HEK293 (cell line): ENCODE measurements around the gene ZNF654.

Experiments used
- CTCF ChIA-PET: fragments of 350-600 bp; formaldehyde crosslinking; extraction: SDS; loops from one replicate; lab custom pipeline; 2021; ENCODE audit warnings: antibody characterized with exemption; lab: Yijun Ruan, JAX
- POLR2A ChIA-PET: fragments of 300-600 bp; formaldehyde crosslinking; extraction: SDS; loops from one replicate; lab custom pipeline; 2020; ENCODE audit warnings: antibody characterized with exemption, inconsistent platforms; lab: Yijun Ruan, JAX
- H3K27ac ChIP-seq: fragments of 200-500 bp; sonication (Bioruptor generic); 2 replicates; pipeline ENCODE4 v1.5.1; 2014; ENCODE audit warnings: low read depth, low read length, control low read depth, inconsistent platforms; ENCODE audit errors: extremely low read depth
- H3K36me3 ChIP-seq, 2 experiments: fragments of 200-500 bp in 1 of 2; sonication (Bioruptor generic) in 1 of 2; 1 replicate in 1 of 2; 2 replicates in 1 of 2; pipeline ENCODE4 v1.5.1; 2014 to 2017; ENCODE audit warnings: inconsistent platforms in 2 of 2, low read length in 2 of 2; ENCODE audit not compliant: control insufficient read depth in 2 of 2, insufficient read depth in 1 of 2
- H3K4me1 ChIP-seq: fragments of 200-500 bp; sonication (Bioruptor generic); 2 replicates; pipeline ENCODE4 v1.5.1; 2014; ENCODE audit warnings: mild to moderate bottlenecking, low read length, inconsistent platforms; ENCODE audit not compliant: control insufficient read depth, insufficient read depth
- H3K4me3 ChIP-seq: 2 replicates; pipeline ENCODE4 v1.5.1; 2011; ENCODE audit warnings: low read depth, mild to moderate bottlenecking, control low read depth, low read length, moderate library complexity
- H3K9me3 ChIP-seq: fragments of 200-500 bp; sonication (Bioruptor generic); 2 replicates; pipeline ENCODE4 v1.5.1; 2014; ENCODE audit warnings: low read depth, low read length, inconsistent platforms; ENCODE audit not compliant: control insufficient read depth, insufficient read depth
- BCL11A ChIP-seq: fragments of 450-650 bp; formaldehyde crosslinking; IDR thresholded peaks from 2 replicates; pipeline ENCODE4 v1.5.1; 2016; ENCODE audit warnings: low read depth, missing biosample characterization, missing genetic modification characterization
- BCL11B ChIP-seq: fragments of 450-650 bp; formaldehyde crosslinking; IDR thresholded peaks from 2 replicates; pipeline ENCODE4 v1.5.1; 2016; ENCODE audit warnings: low read depth, missing biosample characterization, missing genetic modification characterization
- BCL6B ChIP-seq: fragments of 450-650 bp; formaldehyde crosslinking; IDR thresholded peaks from 2 replicates; pipeline ENCODE4 v1.5.1; 2017; ENCODE audit warnings: missing biosample characterization, missing genetic modification characterization
- ELK4 ChIP-seq: IDR thresholded peaks from 2 replicates; pipeline ENCODE4 v1.6.1; 2011; ENCODE audit warnings: mild to moderate bottlenecking, low read depth, low read length, borderline replicate concordance
- GLI2 ChIP-seq: fragments of 450-650 bp; formaldehyde crosslinking; IDR thresholded peaks from 2 replicates; pipeline ENCODE4; 2017; ENCODE audit warnings: missing biosample characterization, missing genetic modification characterization, low read depth, borderline replicate concordance
- GLI4 ChIP-seq: fragments of 450-650 bp; formaldehyde crosslinking; IDR thresholded peaks from 2 replicates; pipeline ENCODE4 v1.5.1; 2016; ENCODE audit warnings: missing biosample characterization, missing genetic modification characterization
- MEIS1 ChIP-seq: sonication (generic); formaldehyde crosslinking; IDR thresholded peaks from 2 replicates; pipeline ENCODE4 v1.8.1; 2022; ENCODE audit warnings: missing genetic modification reagents, mild to moderate bottlenecking, borderline replicate concordance
- PRDM1 ChIP-seq: fragments of 450-650 bp; formaldehyde crosslinking; IDR thresholded peaks from 2 replicates; pipeline ENCODE4; 2016; ENCODE audit warnings: missing biosample characterization, missing genetic modification characterization
- PRDM10 ChIP-seq: fragments of 450-650 bp; formaldehyde crosslinking; IDR thresholded peaks from 2 replicates; pipeline ENCODE4 v1.5.1; 2016; ENCODE audit warnings: missing biosample characterization, missing genetic modification characterization
- SCRT2 ChIP-seq: fragments of 450-650 bp; formaldehyde crosslinking; IDR thresholded peaks from 2 replicates; pipeline ENCODE4 v1.5.1; 2016; ENCODE audit warnings: missing biosample characterization, missing genetic modification characterization
- SETDB1 ChIP-seq: IDR thresholded peaks from one replicate; pipeline ENCODE4 v1.6.1; 2017; ENCODE audit warnings: mild to moderate bottlenecking, low read length, moderate library complexity, mixed read lengths; ENCODE audit not compliant: insufficient read length
- SP3 ChIP-seq: fragments of 450-650 bp; formaldehyde crosslinking; IDR thresholded peaks from 2 replicates; pipeline ENCODE4 v1.5.1; 2016; ENCODE audit warnings: missing biosample characterization, missing genetic modification characterization
- ZNF138 ChIP-seq: fragments of 450-650 bp; formaldehyde crosslinking; IDR thresholded peaks from 2 replicates; pipeline ENCODE4 v1.5.1; 2016; ENCODE audit warnings: missing biosample characterization, missing genetic modification characterization, borderline replicate concordance
- ZNF174 ChIP-seq: fragments of 450-650 bp; formaldehyde crosslinking; IDR thresholded peaks from 2 replicates; pipeline ENCODE4 v1.5.0; 2017; ENCODE audit warnings: missing biosample characterization, mild to moderate bottlenecking, missing genetic modification characterization
- ZNF18 ChIP-seq: fragments of 450-650 bp; formaldehyde crosslinking; IDR thresholded peaks from 2 replicates; pipeline ENCODE4 v1.5.1; 2016; ENCODE audit warnings: missing biosample characterization, missing genetic modification characterization
- ZNF19 ChIP-seq: fragments of 450-650 bp; formaldehyde crosslinking; IDR thresholded peaks from 2 replicates; pipeline ENCODE4; 2016; ENCODE audit warnings: missing biosample characterization, missing genetic modification characterization, low read depth
- ZNF221 ChIP-seq: fragments of 450-650 bp; formaldehyde crosslinking; IDR thresholded peaks from 2 replicates; pipeline ENCODE4 v1.5.1; 2017; ENCODE audit warnings: missing biosample characterization, missing genetic modification characterization, borderline replicate concordance
- ZNF23 ChIP-seq: fragments of 450-650 bp; formaldehyde crosslinking; IDR thresholded peaks from 2 replicates; pipeline ENCODE4 v1.5.1; 2016; ENCODE audit warnings: missing biosample characterization, missing genetic modification characterization, borderline replicate concordance
- ZNF362 ChIP-seq: fragments of 450-650 bp; formaldehyde crosslinking; IDR thresholded peaks from 2 replicates; pipeline ENCODE4 v1.5.1; 2016; ENCODE audit warnings: missing biosample characterization, missing genetic modification characterization
- ZNF404 ChIP-seq: fragments of 450-650 bp; formaldehyde crosslinking; IDR thresholded peaks from 2 replicates; pipeline ENCODE4 v1.5.1; 2017; ENCODE audit warnings: missing biosample characterization, missing genetic modification characterization
- ZNF416 ChIP-seq: fragments of 450-650 bp; formaldehyde crosslinking; IDR thresholded peaks from 2 replicates; pipeline ENCODE4 v1.5.1; 2016; ENCODE audit warnings: missing biosample characterization, missing genetic modification characterization
- ZNF433 ChIP-seq: fragments of 450-650 bp; formaldehyde crosslinking; IDR thresholded peaks from 2 replicates; pipeline ENCODE4 v1.5.1; 2016; ENCODE audit warnings: missing biosample characterization, missing genetic modification characterization, low read depth
- ZNF510 ChIP-seq: fragments of 450-650 bp; formaldehyde crosslinking; IDR thresholded peaks from 2 replicates; pipeline ENCODE4 v1.5.1; 2018; ENCODE audit warnings: mild to moderate bottlenecking, missing genetic modification characterization, missing biosample characterization; ENCODE audit not compliant: insufficient replicate concordance
- ZNF639 ChIP-seq: fragments of 450-650 bp; formaldehyde crosslinking; IDR thresholded peaks from 2 replicates; pipeline ENCODE4 v1.5.1; 2016; ENCODE audit warnings: missing biosample characterization, missing genetic modification characterization
- ZNF670 ChIP-seq: fragments of 450-650 bp; formaldehyde crosslinking; IDR thresholded peaks from 2 replicates; pipeline ENCODE4 v1.5.1; 2016; ENCODE audit warnings: missing biosample characterization, missing genetic modification characterization, low read depth
- ZNF76 ChIP-seq: fragments of 450-650 bp; formaldehyde crosslinking; IDR thresholded peaks from 2 replicates; pipeline ENCODE4; 2016; ENCODE audit warnings: low read depth, missing biosample characterization, missing genetic modification characterization, borderline replicate concordance

ZNF654 gene

GRCh38 chr3:88123526-88123925 lies 64.5 kb downstream of the ZNF654 start:
- Histone ChIP-seq H3K4me1 (no peaks in the 10 kb centered on the region), H3K36me3 (no peaks in the 10 kb centered on the region), H3K9me3 (no peaks in the 10 kb centered on the region), H3K4me3 (no peak overlapping the region), H3K27ac (no peak overlapping the region)
- ChIA-PET POLR2A (interaction anchor here (2.2 kb wide), 1 partner anchor 26 kb away, joined by 6 read pairs; the partner anchor contains the start of gene C3orf38), CTCF (interaction anchor here (2.2 kb wide), 1 partner anchor 9 kb away, joined by 12 read pairs; no protein-coding TSS in a partner anchor)
- no peak for TF ChIP-seq BCL6B (tag by site-specific recombination)
- TF ChIP-seq ZNF23 (tag by site-specific recombination), result no peak
- TF ChIP-seq GLI4 (tag by site-specific recombination), result no peak
- TF ChIP-seq GLI2 (tag by site-specific recombination), result no peak
- no peak for TF ChIP-seq ZNF404 (tag by site-specific recombination)
- no peak for TF ChIP-seq ZNF138 (tag by site-specific recombination)
- no peak for TF ChIP-seq ZNF174 (tag by site-specific recombination)
- TF ChIP-seq SP3 (tag by site-specific recombination), result no peak
- no peak for TF ChIP-seq ZNF76 (tag by site-specific recombination)
- no peak for TF ChIP-seq BCL11A (tag by site-specific recombination)
- TF ChIP-seq BCL11B (tag by site-specific recombination), result no peak
- TF ChIP-seq ZNF670, result no peak
- TF ChIP-seq ZNF362 (tag by site-specific recombination), result no peak
- TF ChIP-seq PRDM1, result no peak
- TF ChIP-seq ZNF416 (tag by site-specific recombination), result no peak
- TF ChIP-seq ZNF18 (tag by site-specific recombination), result no peak
- TF ChIP-seq SETDB1, result no peak

GRCh38 chr3:88131695-88132094 lies 72.6 kb downstream of the ZNF654 start:
- H3K27ac ChIP-seq, result no peak overlapping the region
- H3K4me3 ChIP-seq, result no peak overlapping the region
- ChIA-PET CTCF (interaction anchor here (2.1 kb wide), 1 partner anchor 18 kb away, joined by 7 read pairs; no protein-coding TSS in a partner anchor), POLR2A (no interaction called here)
- H3K4me1 ChIP-seq, result peaks cover 6% of the 10 kb centered on the region; the same call in 1 of the 2 replicates
- H3K9me3 ChIP-seq, result no peaks in the 10 kb centered on the region
- H3K36me3 ChIP-seq, result peaks cover 0 to 22% of the 10 kb centered on the region in 2 experiments; a peak in 2 of 3 replicates
- TF ChIP-seq GLI4 (tag by site-specific recombination) (no peak), ZNF510 (no peak), ZNF433 (tag by site-specific recombination) (no peak), MEIS1 (CRISPR knock-in tag) (no peak), PRDM10 (tag by site-specific recombination) (no peak), ELK4 (no peak), SCRT2 (tag by site-specific recombination) (no peak), ZNF221 (tag by site-specific recombination) (no peak), ZNF639 (tag by site-specific recombination) (no peak), ZNF19 (tag by site-specific recombination) (no peak)
